HCT116 (cell line): Measurements from ENCODE around the gene PRPH. TPM values are rescaled to one million over a fixed set of nuclear protein-coding genes. Genes with fewer than 3 reads are reported as not detected.
"Not testable (repeated sequence)": the region's sequence is repeated elsewhere in the genome, so short reads cannot be mapped to it uniquely, and the experiment has no call there.

Experiments
- ATAC-seq: fragments of 200-7000 bp; cut with Tn5 transposase; 2 replicates; pipeline ENCODE4 v1.9.1; 2020; ENCODE audit warnings: mild to moderate bottlenecking, moderate library complexity
- BruUV-seq: library from RNA; stranded (reverse); fragments of 400-500 nt; replicated peaks from 2 replicates; lab custom pipeline; 2021; lab: Mats Ljungman, UMichigan
- CTCF ChIA-PET: fragments of 300-600 bp; sonication (Branson Sonifier 250); formaldehyde crosslinking; loops from one replicate; lab custom pipeline; 2021; ENCODE audit warnings: antibody characterized with exemption; lab: Charles Lee
- POLR2A ChIA-PET: fragments of 300-600, 350-600 bp; sonication (Branson Sonifier 250); formaldehyde crosslinking; loops from one replicate; lab custom pipeline; 2021; ENCODE audit warnings: antibody characterized with exemption; lab: Charles Lee
- RAD21 ChIA-PET, 2 experiments: fragments of 300-600 bp; sonication (Branson Sonifier 250); formaldehyde crosslinking; loops; one replicate each; lab custom pipeline; 2023; ENCODE audit warnings: low total read pairs in 2 of 2; ENCODE audit not compliant: uncharacterized antibody in 2 of 2, unreplicated experiment in 2 of 2, low non-redundant PET in 1 of 2; lab: Charles Lee
- DNase-seq: peaks from one replicate; pipeline ENCODE4 v3.0.0-alpha.2; 2010; ENCODE audit warnings: low read depth, low spot score
- H2AFZ ChIP-seq: fragments of 200-600 bp; shearing (Covaris generic), sonication (generic); 2 replicates; pipeline ENCODE4 v1.6.1; 2017; ENCODE audit warnings: low read depth, mixed run types, mixed read lengths, antibody characterized with exemption, low read length; ENCODE audit not compliant: poor library complexity, severe bottlenecking
- H3K27ac ChIP-seq: 2 replicates; pipeline ENCODE4 v1.5.1; 2012; ENCODE audit warnings: low read depth, low read length
- H3K27me3 ChIP-seq: fragments of 200-600 bp; sonication (generic); 2 replicates; pipeline ENCODE4 v1.6.1; 2016; ENCODE audit warnings: mixed run types, low read length, mixed read lengths; ENCODE audit not compliant: insufficient read depth
- H3K36me3 ChIP-seq, 2 experiments: fragments of 200-500 bp in 1 of 2; fragments of 200-600 bp in 1 of 2; sonication (Bioruptor generic) in 1 of 2; sonication (generic) in 1 of 2; 2 replicates each; pipeline versions ENCODE4 v1.5.1 to v1.6.1; 2014 to 2016; ENCODE audit warnings: low read length in 2 of 2, inconsistent platforms in 1 of 2, mixed read lengths in 1 of 2, mixed run types in 1 of 2; ENCODE audit not compliant: insufficient read depth in 2 of 2, control insufficient read depth in 1 of 2
- H3K4me1 ChIP-seq, 2 experiments: fragments of 200-600 bp in 1 of 2; sonication (generic) in 1 of 2; 2 replicates each; pipeline versions ENCODE4 v1.5.1 to v1.6.1; 2012 to 2017; ENCODE audit warnings: low read length in 2 of 2, inconsistent platforms in 1 of 2, mild to moderate bottlenecking in 1 of 2, mixed read lengths in 1 of 2, mixed run types in 1 of 2, moderate library complexity in 1 of 2; ENCODE audit not compliant: insufficient read depth in 2 of 2, control insufficient read depth in 1 of 2
- H3K4me2 ChIP-seq: fragments of 200-600 bp; sonication (generic); 2 replicates; pipeline ENCODE4 v1.6.1; 2017; ENCODE audit warnings: mixed run types, low read length, mixed read lengths
- H3K4me3 ChIP-seq, 2 experiments: fragments of 200-600 bp in 1 of 2; sonication (generic) in 1 of 2; replicated peaks in 1 of 2; 2 replicates each; pipeline ENCODE4 v1.5.1; 2011 to 2016; ENCODE audit warnings: low read length in 2 of 2, control low read depth in 1 of 2, low read depth in 1 of 2, mild to moderate bottlenecking in 1 of 2, mixed read lengths in 1 of 2, mixed run types in 1 of 2
- H3K79me2 ChIP-seq: fragments of 200-600 bp; sonication (generic); 2 replicates; pipeline ENCODE4 v1.6.1; 2017; ENCODE audit warnings: mild to moderate bottlenecking, mixed run types, low read length, moderate library complexity, mixed read lengths; ENCODE audit not compliant: insufficient read depth
- H3K9ac ChIP-seq: fragments of 200-600 bp; sonication (generic); 2 replicates; pipeline ENCODE4 v1.6.1; 2016; ENCODE audit warnings: low read length, mixed read lengths
- H3K9me2 ChIP-seq: fragments of 200-600 bp; sonication (generic), shearing (Covaris generic); 2 replicates; pipeline ENCODE4 v1.6.1; 2017; ENCODE audit warnings: mixed run types, mild to moderate bottlenecking, moderate library complexity; ENCODE audit not compliant: insufficient read depth
- H3K9me3 ChIP-seq, 2 experiments: fragments of 200-500 bp in 1 of 2; fragments of 200-600 bp in 1 of 2; sonication (Bioruptor generic) in 1 of 2; sonication (generic) in 1 of 2; 2 replicates each; pipeline ENCODE4 v1.6.1; 2014 to 2017; ENCODE audit warnings: low read length in 2 of 2, mixed read lengths in 2 of 2, inconsistent platforms in 1 of 2, low read depth in 1 of 2, mild to moderate bottlenecking in 1 of 2, mixed run types in 1 of 2, moderate library complexity in 1 of 2; ENCODE audit not compliant: control insufficient read depth in 1 of 2, insufficient read depth in 1 of 2
- H4K20me1 ChIP-seq: fragments of 200-600 bp; sonication (generic), shearing (Covaris generic); 2 replicates; pipeline ENCODE4 v1.6.1; 2017; ENCODE audit warnings: mixed run types, mild to moderate bottlenecking, moderate library complexity; ENCODE audit not compliant: insufficient read depth
- ZNF274 ChIP-seq: fragments of 200-500 bp; sonication (Bioruptor generic); IDR thresholded peaks from 2 replicates; pipeline ENCODE4 v1.6.1; 2014; ENCODE audit warnings: mild to moderate bottlenecking, low read depth, low read length, inconsistent platforms
- intact Hi-C: fragments of 100-400 bp; cut with micrococcal nuclease; formaldehyde crosslinking; loops from 2 replicates; pipeline ENCODE4 v1.10.0; 2022
- total RNA-seq: library from RNA; stranded (reverse); gene quantifications from one replicate; pipeline ENCODE4 v1.2.1, GENCODE V29; 2021; ENCODE audit not compliant: unreplicated experiment
- TF ChIP-seq, protein P1 (sequence below): IDR thresholded peaks from 2 replicates; pipeline ENCODE4 v1.6.1; 2012; ENCODE audit warnings: low read depth

PRPH gene
- total RNA-seq, 1 experiment from 2014 or later = 6.7 TPM

DNA sequence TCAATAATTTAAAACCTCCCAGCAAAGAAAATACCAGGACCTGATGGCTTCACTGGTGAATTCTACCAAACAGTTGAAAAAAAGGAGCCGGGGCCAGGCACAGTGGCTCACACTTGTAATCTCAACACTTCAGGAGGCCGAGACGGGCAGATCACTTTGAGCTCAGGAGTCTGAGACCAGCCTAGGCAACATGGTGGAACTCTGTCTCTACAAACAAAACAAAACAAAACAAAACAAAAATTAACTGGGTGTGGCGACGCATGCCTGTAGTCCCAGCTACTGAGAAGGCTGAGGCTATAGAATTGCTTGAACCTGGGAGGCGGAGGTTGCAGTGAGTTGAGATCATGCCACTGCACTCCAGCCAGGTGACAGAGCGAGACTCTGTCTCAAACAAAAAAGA, 14.4 kb downstream of the PRPH start:
- TF ChIP-seq, protein P1, sequence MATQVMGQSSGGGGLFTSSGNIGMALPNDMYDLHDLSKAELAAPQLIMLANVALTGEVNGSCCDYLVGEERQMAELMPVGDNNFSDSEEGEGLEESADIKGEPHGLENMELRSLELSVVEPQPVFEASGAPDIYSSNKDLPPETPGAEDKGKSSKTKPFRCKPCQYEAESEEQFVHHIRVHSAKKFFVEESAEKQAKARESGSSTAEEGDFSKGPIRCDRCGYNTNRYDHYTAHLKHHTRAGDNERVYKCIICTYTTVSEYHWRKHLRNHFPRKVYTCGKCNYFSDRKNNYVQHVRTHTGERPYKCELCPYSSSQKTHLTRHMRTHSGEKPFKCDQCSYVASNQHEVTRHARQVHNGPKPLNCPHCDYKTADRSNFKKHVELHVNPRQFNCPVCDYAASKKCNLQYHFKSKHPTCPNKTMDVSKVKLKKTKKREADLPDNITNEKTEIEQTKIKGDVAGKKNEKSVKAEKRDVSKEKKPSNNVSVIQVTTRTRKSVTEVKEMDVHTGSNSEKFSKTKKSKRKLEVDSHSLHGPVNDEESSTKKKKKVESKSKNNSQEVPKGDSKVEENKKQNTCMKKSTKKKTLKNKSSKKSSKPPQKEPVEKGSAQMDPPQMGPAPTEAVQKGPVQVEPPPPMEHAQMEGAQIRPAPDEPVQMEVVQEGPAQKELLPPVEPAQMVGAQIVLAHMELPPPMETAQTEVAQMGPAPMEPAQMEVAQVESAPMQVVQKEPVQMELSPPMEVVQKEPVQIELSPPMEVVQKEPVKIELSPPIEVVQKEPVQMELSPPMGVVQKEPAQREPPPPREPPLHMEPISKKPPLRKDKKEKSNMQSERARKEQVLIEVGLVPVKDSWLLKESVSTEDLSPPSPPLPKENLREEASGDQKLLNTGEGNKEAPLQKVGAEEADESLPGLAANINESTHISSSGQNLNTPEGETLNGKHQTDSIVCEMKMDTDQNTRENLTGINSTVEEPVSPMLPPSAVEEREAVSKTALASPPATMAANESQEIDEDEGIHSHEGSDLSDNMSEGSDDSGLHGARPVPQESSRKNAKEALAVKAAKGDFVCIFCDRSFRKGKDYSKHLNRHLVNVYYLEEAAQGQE = no peak
- no peak for TF ChIP-seq ZNF274
- H3K4me3 ChIP-seq = no peak overlapping the region
- no peaks in the 10 kb centered on the region for H3K9me2 ChIP-seq
- intact Hi-C loops = no loop called here
- no peak overlapping the region for H2AFZ ChIP-seq
- no TSS peak for BruUV-seq
- H3K79me2 ChIP-seq = no peaks in the 10 kb centered on the region
- H4K20me1 ChIP-seq = no peaks in the 10 kb centered on the region
- no peak for ATAC-seq
- POLR2A ChIA-PET = interaction anchor here (1.8 kb wide), 1 partner anchor 32 kb away, joined by 3 read pairs; no protein-coding TSS in a partner anchor
- DNase-seq = no peak
- CTCF ChIA-PET = no interaction called here
- H3K9ac ChIP-seq = no peak overlapping the region
- H3K27me3 ChIP-seq = no peaks in the 10 kb centered on the region
- H3K27ac ChIP-seq = no peak overlapping the region
- RAD21 ChIA-PET = no interaction called here
- no peak overlapping the region for H3K4me2 ChIP-seq
- no peaks in the 10 kb centered on the region for H3K36me3 ChIP-seq
- no peaks in the 10 kb centered on the region for H3K9me3 ChIP-seq
- no peaks in the 10 kb centered on the region for H3K4me1 ChIP-seq

DNA sequence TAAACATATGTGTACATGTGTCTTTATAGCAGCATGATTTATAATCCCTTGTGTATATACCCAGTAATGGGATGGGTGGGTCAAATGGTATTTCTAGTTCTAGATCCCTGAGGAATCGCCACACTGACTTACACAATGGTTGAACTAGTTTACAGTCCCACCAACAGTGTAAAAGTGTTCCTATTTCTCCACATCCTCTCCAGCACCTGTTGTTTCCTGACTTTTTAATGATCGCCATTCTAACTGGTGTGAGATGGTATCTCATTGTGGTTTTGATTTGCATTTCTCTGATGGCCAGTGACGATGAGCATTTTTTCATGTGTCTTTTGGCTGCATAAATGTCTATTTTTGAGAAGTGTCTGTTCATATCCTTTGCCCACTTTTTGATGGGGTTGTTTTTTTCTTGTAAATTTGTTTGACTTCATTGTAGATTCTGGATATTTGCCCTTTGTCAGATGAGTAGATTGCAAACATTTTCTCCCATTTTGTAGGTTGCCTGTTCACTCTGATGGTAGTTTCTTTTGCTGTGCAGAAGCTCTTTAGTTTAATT, 15.6 kb downstream of the PRPH start:
- H3K27ac ChIP-seq, CTCF ChIA-PET, H3K79me2 ChIP-seq, DNase-seq, H4K20me1 ChIP-seq, BruUV-seq, H3K4me1 ChIP-seq, H3K9me3 ChIP-seq, H3K27me3 ChIP-seq, H3K4me3 ChIP-seq, H2AFZ ChIP-seq, POLR2A ChIA-PET, intact Hi-C loops, ATAC-seq, H3K36me3 ChIP-seq, H3K9me2 ChIP-seq, RAD21 ChIA-PET, H3K4me2 ChIP-seq, H3K9ac ChIP-seq: not testable (repeated sequence)
